DOHH2 (cell line): ENCODE data around the gene IFITM2.

Source experiments
- H3F3A ChIP-seq: fragments of 200-600 bp; sonication (generic), shearing (Covaris generic); 2 replicates; pipeline ENCODE4 v1.6.0; 2016; ENCODE audit warnings: antibody characterized with exemption, mild to moderate bottlenecking; ENCODE audit not compliant: control insufficient read depth, insufficient read depth
- H3K27ac ChIP-seq: fragments of 200-600 bp; sonication (generic); 2 replicates; pipeline ENCODE4 v1.5.1; 2014; ENCODE audit warnings: low read depth, mild to moderate bottlenecking, low read length, moderate library complexity
- H3K27me3 ChIP-seq: fragments of 200-600 bp; sonication (generic); 2 replicates; pipeline ENCODE4 v1.6.1; 2014; ENCODE audit warnings: mild to moderate bottlenecking, low read length, mixed read lengths; ENCODE audit not compliant: control insufficient read depth
- H3K36me3 ChIP-seq: fragments of 200-600 bp; sonication (generic); 2 replicates; pipeline ENCODE4 v1.6.1; 2014; ENCODE audit warnings: mild to moderate bottlenecking, low read length, moderate library complexity, mixed read lengths; ENCODE audit not compliant: control insufficient read depth
- H3K4me1 ChIP-seq: fragments of 200-600 bp; sonication (generic); 2 replicates; pipeline ENCODE4 v1.6.1; 2014; ENCODE audit warnings: mild to moderate bottlenecking, low read length, mixed read lengths; ENCODE audit not compliant: control insufficient read depth
- H3K4me2 ChIP-seq: fragments of 200-600 bp; sonication (generic); 2 replicates; pipeline ENCODE4 v1.6.0; 2014; ENCODE audit warnings: mild to moderate bottlenecking, low read length, moderate library complexity
- H3K4me3 ChIP-seq: fragments of 200-600 bp; sonication (generic); 2 replicates; pipeline ENCODE4 v1.5.1; 2014; ENCODE audit warnings: mild to moderate bottlenecking, low read length, mixed read lengths
- H3K79me2 ChIP-seq: fragments of 200-600 bp; sonication (generic); 2 replicates; pipeline ENCODE4 v1.6.1; 2014; ENCODE audit warnings: mild to moderate bottlenecking, low read length, mixed read lengths; ENCODE audit not compliant: control insufficient read depth
- H3K9me2 ChIP-seq: fragments of 200-600 bp; sonication (generic); replicated peaks from 2 replicates; pipeline ENCODE4 v1.6.1; 2014; ENCODE audit warnings: mild to moderate bottlenecking, low read length, mixed read lengths; ENCODE audit not compliant: control insufficient read depth
- H3K9me3 ChIP-seq: fragments of 200-600 bp; sonication (generic); 2 replicates; pipeline ENCODE4 v1.6.1; 2014; ENCODE audit warnings: antibody characterized with exemption, low read length, mixed read lengths; ENCODE audit not compliant: control insufficient read depth, insufficient read depth
- H4K20me1 ChIP-seq: fragments of 200-600 bp; sonication (generic); 2 replicates; pipeline ENCODE4 v1.6.0; 2014; ENCODE audit warnings: low read depth, mild to moderate bottlenecking, antibody characterized with exemption, low read length, moderate library complexity; ENCODE audit not compliant: control insufficient read depth, insufficient read depth
- CTCF ChIP-seq: fragments of 200-600 bp; sonication (generic); IDR thresholded peaks from one replicate; pipeline ENCODE4 v1.5.1; 2014; ENCODE audit warnings: antibody characterized with exemption, mild to moderate bottlenecking, low read depth, low read length; ENCODE audit not compliant: poor library complexity, severe bottlenecking
- EZH2phosphoT487 ChIP-seq: fragments of 200-600 bp; sonication (generic); IDR thresholded peaks from 2 replicates; pipeline ENCODE4 v1.6.1; 2017; ENCODE audit warnings: borderline replicate concordance, mild to moderate bottlenecking, antibody characterized with exemption, low read length, moderate library complexity, mixed read lengths

The IFITM2 gene

GRCh38 chr11:292211-293121, 15.2 kb upstream of the IFITM2 start:
- Histone ChIP-seq H3K79me2 (no peaks in the 10 kb centered on the region), H3K4me3 (no peak overlapping the region), H3K27ac (no peak overlapping the region), H3F3A (no peaks in the 10 kb centered on the region), H3K4me1 (peaks cover 25% of the 10 kb centered on the region), H3K9me3 (no peaks in the 10 kb centered on the region), H3K9me2 (no peaks in the 10 kb centered on the region), H3K4me2 (no peak overlapping the region), H3K36me3 (no peaks in the 10 kb centered on the region), H4K20me1 (no peaks in the 10 kb centered on the region), H3K27me3 (peaks cover 12% of the 10 kb centered on the region)
- TF ChIP-seq EZH2phosphoT487 (no peak), CTCF (no peak)

GRCh38 chr11:293271-293851, 14.3 kb upstream of the IFITM2 start:
- H3K9me3 ChIP-seq: no peaks in the 10 kb centered on the region
- H3F3A ChIP-seq: no peaks in the 10 kb centered on the region
- no peaks in the 10 kb centered on the region for H4K20me1 ChIP-seq
- no peak overlapping the region for H3K4me2 ChIP-seq
- H3K27ac ChIP-seq: no peak overlapping the region
- peaks cover 16% of the 10 kb centered on the region for H3K4me1 ChIP-seq
- peaks cover 3% of the 10 kb centered on the region for H3K27me3 ChIP-seq
- TF ChIP-seq EZH2phosphoT487 (no peak), CTCF (no peak)
- no peaks in the 10 kb centered on the region for H3K36me3 ChIP-seq
- H3K4me3 ChIP-seq: no peak overlapping the region
- H3K9me2 ChIP-seq: no peaks in the 10 kb centered on the region
- no peaks in the 10 kb centered on the region for H3K79me2 ChIP-seq

- TF ChIP-seq EZH2phosphoT487 (no peak), CTCF (no peak)
- Histone ChIP-seq H3K4me3 (no peak overlapping the region), H3K4me2 (no peak overlapping the region), H3F3A (no peaks in the 10 kb centered on the region), H4K20me1 (no peaks in the 10 kb centered on the region), H3K9me3 (no peaks in the 10 kb centered on the region), H3K27ac (no peak overlapping the region), H3K36me3 (no peaks in the 10 kb centered on the region), H3K79me2 (no peaks in the 10 kb centered on the region), H3K27me3 (no peaks in the 10 kb centered on the region), H3K4me1 (peaks cover 13% of the 10 kb centered on the region), H3K9me2 (no peaks in the 10 kb centered on the region)
These were observed 13.6 kb upstream of the IFITM2 start for GRCh38 chr11:293852-294661.
